HG03439 (cell line): ENCODE results near the gene UBR1.
"Not testable (repeated sequence)": the region's sequence is repeated elsewhere in the genome, so short reads cannot be mapped to it uniquely, and the experiment has no call there.

ENCODE experiments used
- ATAC-seq: cut with Tn5 transposase; IDR thresholded peaks from one replicate; pipeline ENCODE4 v1.9.1; 2021; ENCODE audit warnings: mild to moderate bottlenecking, moderate library complexity; ENCODE audit not compliant: unreplicated experiment

The UBR1 gene

DNA sequence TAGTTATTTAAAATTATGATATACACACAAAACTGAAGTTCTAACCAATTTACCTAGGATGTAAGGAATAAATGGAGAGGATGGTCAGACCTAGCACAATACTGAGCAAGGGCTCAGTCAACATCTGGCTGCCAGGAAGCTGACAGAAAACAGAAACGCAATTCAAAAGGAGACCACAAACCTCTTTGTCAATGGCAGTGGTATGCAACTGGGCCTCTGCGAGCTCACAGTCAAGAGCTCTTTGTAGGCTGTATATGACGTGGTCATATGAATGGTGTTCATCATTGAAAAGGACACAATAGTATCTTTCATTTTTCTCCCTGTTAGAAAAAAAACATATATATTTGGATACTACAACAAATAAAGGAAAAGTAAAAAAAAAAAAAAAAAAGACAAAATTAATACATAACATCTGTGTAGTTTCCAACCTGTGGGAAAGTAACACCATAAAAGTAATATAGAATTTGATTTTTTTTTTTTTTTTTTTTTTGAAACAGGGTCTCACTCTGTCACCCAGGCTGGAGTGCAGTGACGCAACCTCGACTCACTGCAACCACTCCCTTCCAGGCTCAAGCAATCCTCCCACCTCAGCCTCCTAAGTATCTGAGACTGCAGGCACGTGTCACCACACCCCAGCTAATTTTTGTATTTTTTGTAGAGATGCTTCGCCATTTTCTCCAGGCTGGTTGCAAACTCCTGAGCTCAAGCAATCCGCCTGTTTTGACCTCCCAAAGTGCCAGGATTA is 37.9 kb downstream of the UBR1 start:
- ATAC-seq, result no peak

DNA sequence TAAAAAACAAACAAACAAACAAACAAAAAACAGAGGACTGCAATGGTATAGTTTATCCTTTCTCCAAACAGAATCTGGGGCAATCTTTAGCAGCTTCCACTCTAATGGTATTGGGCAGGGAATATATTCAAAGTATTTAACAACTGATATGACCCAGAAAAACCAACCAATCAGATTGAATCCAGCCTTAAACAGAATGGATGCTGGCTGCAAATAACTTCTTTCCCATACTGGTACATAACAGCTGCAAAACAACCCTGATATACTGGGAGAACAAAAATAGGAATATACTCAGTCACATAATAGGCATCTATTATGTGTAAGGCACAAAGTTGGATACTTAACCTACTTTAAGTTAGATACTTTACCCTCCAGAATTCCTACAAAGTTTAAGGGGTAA is 49.1 kb downstream of the UBR1 start:
- no peak for ATAC-seq

DNA sequence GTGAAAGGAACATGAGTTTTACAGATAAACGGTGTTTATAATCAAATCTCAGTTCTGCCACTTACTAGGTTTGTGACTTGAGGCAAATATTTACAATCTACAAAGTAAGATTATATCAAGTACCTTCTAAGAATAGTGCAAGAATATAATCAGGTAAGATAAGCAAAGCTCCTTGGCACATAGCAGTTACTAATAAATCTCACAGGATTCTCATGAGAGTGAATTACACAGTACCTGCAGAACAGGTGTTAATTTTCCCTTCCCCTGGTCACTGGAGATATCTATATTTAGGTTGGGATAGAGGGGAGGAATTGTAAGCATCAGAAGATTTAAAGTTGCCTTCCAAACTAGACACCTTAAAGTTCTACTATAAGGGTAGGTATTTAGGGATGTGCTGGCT is 53.0 kb downstream of the UBR1 start:
- ATAC-seq, result no peak

DNA sequence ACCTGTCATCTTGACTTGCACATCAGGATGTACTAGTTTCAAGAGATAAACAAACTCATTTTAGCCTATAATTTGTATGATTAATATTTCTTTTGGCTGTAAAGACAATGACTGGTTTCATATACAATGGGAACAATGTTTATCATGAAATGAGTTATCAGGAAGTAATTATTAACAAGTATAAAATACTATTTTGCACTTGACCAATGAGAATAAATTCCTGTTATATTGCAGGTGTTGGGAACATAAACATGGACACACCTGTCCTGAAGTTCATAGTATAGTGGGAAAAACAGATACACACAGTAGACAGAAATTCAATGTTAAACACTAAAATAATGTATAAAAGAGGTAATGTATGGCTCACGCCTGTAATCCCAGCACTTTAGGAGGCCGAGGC is 56.9 kb downstream of the UBR1 start:
- no peak for ATAC-seq

DNA sequence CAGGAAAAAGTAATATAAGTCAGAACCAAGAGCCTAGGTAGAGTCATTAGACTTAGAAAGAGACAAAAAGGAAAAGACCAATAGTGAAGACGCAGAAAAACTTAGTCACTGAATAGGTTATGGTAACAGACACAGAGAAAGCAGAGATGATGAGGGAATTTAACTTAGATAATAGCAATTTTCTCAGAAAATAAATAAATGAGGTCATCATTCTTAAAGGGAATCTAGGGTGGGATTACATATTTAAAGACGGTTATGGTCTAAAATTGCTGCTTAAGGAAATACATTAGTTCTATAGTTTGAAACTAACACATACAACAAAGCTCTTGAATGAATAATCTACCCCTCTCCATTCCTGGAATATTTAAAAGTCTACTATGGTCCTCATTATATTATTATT is 59.4 kb downstream of the UBR1 start:
- no peak for ATAC-seq

DNA sequence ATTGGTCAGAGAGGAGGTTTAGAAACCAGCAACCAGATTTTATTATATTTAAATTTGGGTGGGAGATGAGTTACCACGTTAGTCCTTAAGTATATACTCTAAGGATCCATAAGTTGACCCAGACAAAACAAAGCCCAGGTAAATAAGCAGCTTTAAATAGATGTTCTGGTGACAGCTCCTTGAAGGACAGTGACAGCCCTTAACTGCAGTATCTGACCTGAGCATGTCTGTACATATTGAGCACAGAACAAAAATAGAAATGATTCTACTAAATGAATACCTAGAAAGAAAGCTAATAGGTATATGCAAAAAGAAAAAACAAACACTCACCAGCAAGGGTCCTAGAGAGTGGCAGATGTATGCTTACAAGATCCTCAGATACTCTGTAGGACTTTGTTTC is 63.0 kb downstream of the UBR1 start:
- no peak for ATAC-seq

DNA sequence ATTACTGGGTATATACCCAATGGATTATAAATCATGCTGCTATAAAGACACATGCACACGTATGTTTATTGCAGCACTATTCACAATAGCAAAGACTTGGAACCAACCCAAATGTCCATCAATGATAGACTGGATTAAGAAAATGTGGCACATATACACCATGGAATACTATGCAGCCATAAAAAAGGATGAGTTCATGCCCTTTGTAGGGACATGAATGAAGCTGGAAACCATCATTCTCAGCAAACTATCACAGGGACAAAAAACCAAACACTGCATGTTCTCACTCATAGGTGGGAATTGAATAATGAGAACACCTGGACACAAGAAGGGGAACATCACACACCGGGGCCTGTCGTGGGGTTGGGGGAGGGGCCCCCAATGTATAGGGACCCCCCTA is 64.8 kb downstream of the UBR1 start:
- not testable (repeated sequence) for ATAC-seq

DNA sequence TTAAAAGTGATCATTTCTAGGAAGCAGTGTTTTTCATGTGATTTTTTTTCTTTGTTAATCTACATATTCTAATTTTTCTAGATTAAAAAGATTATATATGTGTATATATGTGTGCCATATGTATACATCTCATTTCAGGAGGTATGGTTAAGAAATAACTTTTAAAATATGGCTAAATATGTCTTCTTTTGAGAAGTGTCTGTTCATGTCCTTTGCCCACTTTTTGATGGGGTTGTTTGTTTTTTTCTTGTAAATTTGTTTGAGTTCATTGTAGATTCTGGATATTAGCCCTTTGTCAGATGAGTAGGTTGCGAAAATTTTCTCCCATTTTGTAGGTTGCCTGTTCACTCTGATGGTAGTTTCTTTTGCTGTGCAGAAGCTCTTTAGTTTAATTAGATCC is 70.6 kb downstream of the UBR1 start:
- not testable (repeated sequence) for ATAC-seq

DNA sequence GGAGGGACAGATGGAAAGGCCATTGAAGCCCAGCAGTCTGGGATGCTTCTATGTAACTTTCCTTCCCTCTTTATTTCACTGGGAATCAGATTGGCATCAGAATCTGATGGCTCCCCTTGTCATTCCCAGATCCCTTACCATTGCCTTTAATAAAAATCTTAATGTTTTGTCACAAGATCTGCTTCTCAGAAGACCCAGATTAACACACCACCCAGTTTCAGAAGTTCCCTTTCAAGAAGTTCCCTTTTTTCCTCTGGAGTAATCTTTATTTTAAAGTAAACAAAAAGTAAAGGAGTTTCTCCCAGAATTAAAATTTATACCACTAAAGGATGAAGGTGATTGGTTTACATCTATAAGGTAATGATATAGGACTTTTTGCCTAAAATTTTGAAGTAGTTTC is 76.4 kb downstream of the UBR1 start:
- ATAC-seq, result no peak

DNA sequence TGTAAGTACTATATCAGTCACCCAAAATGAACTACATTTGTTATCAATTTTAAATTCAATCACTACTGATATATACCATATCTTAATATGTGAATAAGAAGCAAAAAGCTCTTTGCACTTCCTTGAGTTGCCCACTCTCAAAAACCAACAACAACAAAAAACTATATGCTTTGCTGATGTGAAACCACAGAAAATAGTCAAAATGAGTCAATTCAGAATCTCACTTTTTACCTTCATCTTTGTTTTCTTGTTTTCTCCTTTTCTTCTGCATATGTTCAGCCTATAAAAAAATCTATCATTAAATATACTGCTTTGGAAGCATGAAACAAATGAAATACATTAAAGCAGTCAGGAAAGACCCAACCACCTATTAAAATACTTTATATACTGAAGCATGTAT is 80.7 kb downstream of the UBR1 start:
- no peak for ATAC-seq

DNA sequence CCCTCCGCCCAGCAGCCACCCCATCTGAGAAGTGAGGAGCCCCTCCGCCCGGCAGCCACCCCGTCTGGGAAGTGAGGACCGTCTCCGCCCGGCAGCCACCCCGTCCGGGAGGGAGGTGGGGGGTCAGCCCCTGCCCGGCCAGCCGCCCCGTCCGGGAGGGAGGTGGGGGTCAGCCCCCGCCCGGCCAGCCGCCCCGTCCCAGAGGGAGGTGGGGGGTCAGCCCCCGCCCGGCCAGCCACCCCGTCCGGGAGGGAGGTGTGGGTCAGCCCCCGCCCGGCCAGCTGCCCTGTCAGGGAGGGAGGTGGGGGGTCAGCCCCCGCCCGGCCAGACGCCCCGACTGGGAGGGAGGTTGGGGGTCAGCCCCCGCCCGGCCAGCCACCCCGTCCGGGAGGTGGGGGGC is 91.2 kb downstream of the UBR1 start:
- not testable (repeated sequence) for ATAC-seq

DNA sequence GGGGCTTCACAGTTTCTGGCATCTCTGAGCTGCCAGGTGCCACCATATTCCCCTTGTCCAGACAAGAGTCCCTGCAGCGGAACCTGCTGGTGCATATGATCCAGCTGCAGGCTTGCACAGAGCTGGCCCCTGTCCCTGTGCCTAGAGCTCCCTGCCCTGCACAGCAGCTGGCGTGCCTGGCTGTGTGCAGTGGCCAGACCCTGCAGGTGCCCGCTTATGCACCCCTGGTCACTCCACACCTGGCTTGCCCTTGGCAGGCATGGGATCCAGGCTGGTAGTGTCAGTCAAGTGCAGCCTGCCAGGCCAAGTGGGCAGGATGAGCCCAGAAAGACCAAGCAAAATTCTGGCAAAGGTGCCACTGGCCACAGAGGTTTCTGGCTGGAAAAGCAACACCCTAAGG is 96.6 kb downstream of the UBR1 start:
- no peak for ATAC-seq

DNA sequence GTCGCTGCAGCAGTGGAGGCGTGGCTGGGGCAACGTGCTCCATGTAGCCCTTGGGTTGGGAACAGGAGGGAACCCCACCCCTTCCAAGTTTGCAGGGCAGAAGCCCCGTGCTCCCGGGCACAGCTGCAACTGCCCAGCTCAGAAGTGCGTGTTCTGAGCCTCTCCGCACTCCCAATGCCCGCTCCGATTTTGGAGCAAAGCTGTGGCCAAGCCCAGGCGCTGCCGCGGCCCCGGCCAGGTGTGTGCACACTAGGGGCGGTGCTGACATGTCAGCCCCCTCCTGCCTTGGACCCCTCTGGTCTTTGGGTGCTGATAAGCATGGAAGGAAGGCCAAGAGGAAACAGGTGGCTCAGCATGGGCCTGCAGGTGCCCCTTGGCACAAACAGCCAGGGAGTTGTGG is 97.7 kb downstream of the UBR1 start:
- ATAC-seq, result no peak

DNA sequence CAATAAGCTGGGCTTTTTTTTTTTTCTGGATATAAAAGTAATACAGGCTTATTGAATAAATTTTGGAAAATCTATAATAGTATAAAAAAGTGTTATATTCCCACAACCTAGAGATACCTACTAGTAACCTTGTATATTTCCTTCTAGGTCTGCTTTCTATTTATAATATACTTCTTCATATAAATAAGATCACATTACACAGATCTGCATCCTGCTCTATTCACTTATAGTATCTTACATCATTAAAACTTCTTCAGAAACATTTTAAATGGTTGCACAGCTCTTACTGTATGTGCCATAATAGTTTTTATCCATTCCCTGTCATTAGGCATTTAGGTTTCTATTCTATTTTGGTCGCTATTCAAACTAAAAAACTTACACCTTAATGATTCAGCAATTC is 98.3 kb downstream of the UBR1 start:
- ATAC-seq, result no peak

DNA sequence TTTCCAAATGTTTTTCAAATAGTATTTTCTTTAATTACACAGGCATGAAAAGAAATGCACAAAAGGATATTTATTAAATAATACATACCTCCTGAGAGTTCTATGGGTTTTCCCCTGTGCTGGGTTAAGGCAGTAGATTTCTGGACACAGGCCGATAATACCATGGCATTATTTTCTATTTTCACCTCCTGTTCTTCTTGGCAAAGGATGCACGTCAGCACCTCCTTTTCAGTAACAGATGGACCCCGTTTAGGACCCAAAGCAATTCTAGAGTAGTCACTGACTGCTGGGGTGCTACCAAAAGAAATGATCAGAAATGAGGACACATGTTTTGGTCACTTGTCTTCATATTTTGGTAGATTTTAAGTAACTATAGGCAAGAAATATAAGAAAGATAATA is 98.8 kb downstream of the UBR1 start:
- no peak for ATAC-seq

DNA sequence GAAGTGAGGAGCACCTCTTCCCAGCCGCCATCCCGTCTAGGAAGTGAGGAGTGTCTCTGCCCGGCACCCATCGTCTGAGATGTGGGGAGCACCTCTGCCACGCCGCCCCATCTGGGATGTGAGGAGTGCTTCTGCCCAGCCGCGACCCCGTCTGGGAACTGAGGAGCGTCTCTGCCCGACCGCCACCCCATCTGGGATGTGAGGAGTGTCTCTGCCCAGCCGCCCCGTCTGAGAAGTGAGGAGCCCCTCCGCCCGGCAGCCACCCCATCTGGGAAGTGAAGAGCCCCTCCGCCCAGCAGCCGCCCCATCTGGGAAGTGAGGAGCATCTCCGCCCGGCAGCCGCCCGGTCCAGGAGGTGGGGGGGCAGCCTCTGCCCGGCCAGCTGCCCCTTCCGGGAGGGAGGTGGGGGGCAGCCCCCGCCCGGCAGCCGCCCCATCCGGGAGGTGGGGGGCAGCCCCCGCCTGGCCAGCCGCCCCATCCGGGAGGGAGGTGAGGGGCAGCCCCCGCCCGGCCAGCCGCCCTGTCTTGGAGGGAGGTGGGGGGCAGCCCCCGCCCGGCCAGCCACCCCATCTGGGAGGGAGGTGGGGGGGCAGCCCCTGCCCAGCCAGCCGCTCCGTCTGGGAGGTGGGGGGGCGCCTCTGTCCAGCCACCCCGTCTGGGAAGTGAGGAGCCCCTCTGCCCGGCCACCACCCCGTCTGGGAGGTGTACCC is 100.8 kb downstream of the UBR1 start:
- not testable (repeated sequence) for ATAC-seq

DNA sequence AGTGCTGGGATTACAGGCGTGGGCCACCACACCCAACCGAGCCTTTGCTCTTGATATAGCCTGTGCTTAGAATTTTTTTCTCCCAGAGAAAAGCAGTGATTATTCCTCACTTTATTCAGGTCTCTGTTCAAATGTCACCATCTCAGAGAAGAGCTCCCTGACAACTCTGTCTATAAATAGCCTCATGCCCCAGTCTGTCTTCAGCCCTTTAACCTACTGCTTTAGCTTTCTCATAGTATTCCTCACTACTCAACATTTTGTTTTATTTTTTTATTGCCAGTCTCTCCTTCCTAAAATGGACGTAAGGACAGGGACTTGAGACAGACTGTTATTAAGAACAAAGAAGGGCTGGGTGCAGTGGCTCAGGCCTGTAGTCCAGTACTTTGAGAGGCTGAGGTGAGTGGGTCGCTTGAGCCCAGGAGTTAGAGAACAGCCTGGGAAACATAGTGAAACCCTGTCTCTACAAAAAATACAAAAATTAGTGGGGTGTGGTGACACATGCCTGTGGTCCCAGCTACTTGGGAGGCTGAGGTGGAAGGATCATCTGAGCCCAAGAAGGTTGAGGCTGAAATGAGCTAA is 106.5 kb downstream of the UBR1 start:
- ATAC-seq, result no peak

DNA sequence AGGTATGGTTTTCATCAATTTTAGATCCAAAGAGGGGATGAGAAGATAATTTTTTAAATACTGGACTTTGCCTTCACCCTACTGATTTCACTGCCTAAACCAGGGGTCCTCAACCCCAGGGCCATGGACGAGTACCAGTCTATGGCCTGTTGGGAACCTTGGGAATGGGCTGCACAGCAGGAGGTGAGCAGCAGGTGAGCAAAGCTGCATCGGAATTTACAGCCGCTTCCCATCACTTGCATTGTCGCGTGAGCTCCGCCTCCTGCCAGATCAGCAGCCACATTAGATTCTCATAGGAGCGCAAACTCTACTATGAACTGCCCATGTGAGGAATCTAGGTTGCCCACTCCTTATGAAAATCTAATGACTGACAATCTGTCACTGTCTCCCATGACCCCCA is 109.0 kb downstream of the UBR1 start:
- no peak for ATAC-seq

DNA sequence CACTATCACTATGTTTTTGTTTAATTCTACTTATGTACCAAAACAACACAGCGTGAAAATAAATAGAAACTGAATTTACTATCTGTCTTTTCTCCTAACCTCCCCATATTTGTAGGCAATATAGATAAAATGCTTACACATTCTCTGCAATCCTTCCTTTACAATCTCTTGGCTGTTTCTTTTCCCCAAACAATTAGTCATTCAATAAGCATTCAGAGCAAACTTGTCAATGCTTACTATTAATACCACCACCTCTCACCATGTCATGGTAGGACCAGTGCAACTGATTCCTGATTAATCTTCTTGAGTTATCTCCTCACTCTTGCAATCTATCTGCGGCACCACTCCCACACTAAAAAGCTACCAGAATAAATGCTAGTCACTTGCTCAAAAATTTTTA is 111.3 kb downstream of the UBR1 start:
- ATAC-seq, result no peak

DNA sequence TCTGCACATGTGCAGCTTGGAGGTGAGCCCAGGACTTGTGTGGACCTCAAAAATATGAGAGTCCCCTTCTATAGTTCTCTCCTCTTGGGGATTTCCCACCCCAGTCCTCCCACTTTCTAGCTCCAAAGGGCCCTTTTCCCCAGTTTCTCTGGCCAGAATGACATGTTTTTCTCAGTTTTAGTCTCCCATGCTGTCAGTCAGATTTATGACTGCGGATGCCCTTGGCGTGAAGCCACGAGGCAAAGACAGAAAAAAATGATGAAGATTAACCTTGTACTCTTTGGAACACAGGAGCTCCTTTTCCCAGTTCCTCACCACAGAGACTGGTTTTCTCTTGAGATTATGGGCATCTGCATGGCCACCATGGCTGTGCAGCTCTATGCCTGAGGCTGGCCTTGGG is 113.2 kb downstream of the UBR1 start:
- no peak for ATAC-seq

DNA sequence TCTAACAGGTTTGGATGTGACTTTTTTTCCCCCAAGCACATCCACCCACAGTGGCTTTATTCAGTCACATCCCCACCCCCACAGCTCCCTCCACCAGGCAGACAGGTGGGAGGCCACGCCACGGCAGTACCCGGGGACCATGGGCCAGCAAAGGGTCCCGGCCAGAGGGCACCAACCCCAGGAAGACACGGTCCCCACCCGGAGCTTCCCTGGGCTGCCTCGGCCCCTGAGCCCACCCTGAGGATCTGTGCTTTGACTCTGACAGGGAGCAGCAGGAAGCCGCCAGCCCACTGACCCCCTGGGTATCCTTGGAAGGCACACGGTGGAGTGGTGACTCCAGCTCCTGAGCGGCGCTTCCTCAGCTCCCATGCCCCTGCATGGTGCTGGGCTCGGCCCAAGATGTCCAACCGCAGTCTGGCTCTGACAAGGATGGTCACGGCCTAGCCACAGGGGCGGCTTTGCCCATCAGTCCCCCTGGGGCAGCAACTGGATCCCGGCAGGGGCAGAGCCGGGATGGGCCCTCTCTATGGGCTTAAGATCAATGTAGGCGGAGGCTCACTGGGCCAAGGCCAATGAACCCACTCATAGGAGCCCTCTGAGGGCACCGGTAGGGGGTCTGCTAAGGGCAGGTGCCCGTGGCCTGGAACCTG is 119.0 kb downstream of the UBR1 start:
- no peak for ATAC-seq

DNA sequence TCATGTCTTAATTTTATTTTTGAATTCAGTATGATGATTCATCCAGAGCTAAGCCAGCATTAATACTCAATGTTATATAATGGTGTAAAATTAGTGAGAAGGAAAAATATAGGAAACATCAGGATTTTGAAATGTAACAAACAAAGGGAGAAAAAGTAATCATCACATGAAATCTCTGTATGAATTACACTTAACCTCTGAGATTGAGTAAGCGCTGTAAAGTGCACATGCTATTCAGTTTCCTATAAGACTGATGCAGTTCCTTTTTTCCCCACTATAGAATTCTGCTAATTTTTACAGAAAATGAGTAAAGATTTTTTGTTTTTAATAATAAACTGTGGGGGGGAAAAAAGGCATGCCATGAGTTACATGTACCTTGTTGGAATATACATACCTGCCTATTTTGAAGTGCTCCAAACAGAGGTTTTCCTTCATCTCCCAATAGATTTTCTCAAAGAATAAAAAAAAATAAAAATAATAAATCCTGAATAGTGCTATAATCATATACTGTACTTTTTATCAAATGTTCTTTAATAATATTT is 121.3 kb downstream of the UBR1 start:
- no peak for ATAC-seq
